ENCODE measurements around the gene RAB3C. TPM values are rescaled to one million over a fixed set of nuclear protein-coding genes. Genes with fewer than 3 reads are reported as not detected.

Gene RAB3C
- total and polyA plus RNA-seq, 2 experiments from 2014 or later: 15.0 to 30.6 TPM

- H3K9me2 ChIP-seq (ENCODE audit: insufficient read depth): 0 out of 2 replicates have a peak, but pooled peaks cover 3% of the 10 kb centered on the region
- H4K20me1 ChIP-seq (replicated peaks; ENCODE audit: insufficient read depth): no peaks in the 10 kb centered on the region
- ATAC-seq (no peak), DNase-seq (ENCODE audit: low spot score) (no peak)
- H3K9me3 Mint-ChIP-seq: no peaks in the 10 kb centered on the region
- H3K27me3 Mint-ChIP-seq (ENCODE audit: insufficient read depth, low read depth, poor library complexity): peaks cover 1% of the 10 kb centered on the region
- no peaks in the 10 kb centered on the region for H3K79me2 ChIP-seq (replicated peaks; ENCODE audit: insufficient read depth)
- no peak for TF ChIP-seq ZNF114 (CRISPR knock-in tag; IDR thresholded peaks at IDR 0.05)
- no peak for TF ChIP-seq ZNF331 (CRISPR knock-in tag; IDR thresholded peaks at IDR 0.05; ENCODE audit: low read depth)
- TF ChIP-seq STAT1 (IDR thresholded peaks at IDR 0.05; ENCODE audit: unreplicated experiment): no peak
- TF ChIP-seq CREB1 (CRISPR knock-in tag; IDR thresholded peaks at IDR 0.05; ENCODE audit: low read depth): no peak
- H3K36me3 Mint-ChIP-seq (ENCODE audit: low read depth): no peaks in the 10 kb centered on the region
- no peaks in the 10 kb centered on the region for H3K36me3 ChIP-seq (ENCODE audit: insufficient read depth)
- H3K27me3 ChIP-seq (ENCODE audit: insufficient read depth): no peaks in the 10 kb centered on the region
- no peak overlapping the region for H3K27ac Mint-ChIP-seq
- peaks cover 11% of the 10 kb centered on the region; the same call in 2 of the 3 replicates for H3K4me1 Mint-ChIP-seq
- H3K4me3 ChIP-seq: no peak overlapping the region
- H3K4me1 ChIP-seq (ENCODE audit: insufficient read depth): no peaks in the 10 kb centered on the region
- H3K4me3 Mint-ChIP-seq: no peak overlapping the region
- H3F3A ChIP-seq (replicated peaks; ENCODE audit: low read depth): no peaks in the 10 kb centered on the region
- H3K27ac ChIP-seq (ENCODE audit: low read depth): no peak overlapping the region
- no peak overlapping the region for H2AFZ ChIP-seq
- no peak overlapping the region for H3K4me2 ChIP-seq
Measured at GRCh38 chr5:58670582-58670981, 87.7 kb downstream of the RAB3C start.

GRCh38 chr5:58671155-58671554 is 88.3 kb downstream of the RAB3C start:
- Mint-ChIP-seq H3K4me3 (no peak overlapping the region), H3K9me3 (no peaks in the 10 kb centered on the region), H3K36me3 (ENCODE audit: low read depth) (no peaks in the 10 kb centered on the region), H3K27ac (no peak overlapping the region), H3K4me1 (peaks cover 11% of the 10 kb centered on the region; the same call in 2 of the 3 replicates), H3K27me3 (ENCODE audit: insufficient read depth, low read depth, poor library complexity) (peaks cover 1% of the 10 kb centered on the region)
- no peak for ATAC-seq
- Histone ChIP-seq H3K9me2 (ENCODE audit: insufficient read depth) (0 out of 2 replicates have a peak, but pooled peaks cover 3% of the 10 kb centered on the region), H3K4me1 (ENCODE audit: insufficient read depth) (no peaks in the 10 kb centered on the region), H4K20me1 (replicated peaks; ENCODE audit: insufficient read depth) (no peaks in the 10 kb centered on the region), H3K4me3 (no peak overlapping the region), H2AFZ (no peak overlapping the region), H3K27me3 (ENCODE audit: insufficient read depth) (no peaks in the 10 kb centered on the region), H3F3A (replicated peaks; ENCODE audit: low read depth) (no peaks in the 10 kb centered on the region), H3K79me2 (replicated peaks; ENCODE audit: insufficient read depth) (no peaks in the 10 kb centered on the region), H3K4me2 (no peak overlapping the region), H3K36me3 (ENCODE audit: insufficient read depth) (no peaks in the 10 kb centered on the region), H3K27ac (ENCODE audit: low read depth) (no peak overlapping the region)
- no peak for DNase-seq (ENCODE audit: low spot score)
- TF ChIP-seq EZH2phosphoT487 (IDR thresholded peaks at IDR 0.05; ENCODE audit: unreplicated experiment) (no peak), JUNB (IDR thresholded peaks at IDR 0.05; ENCODE audit: unreplicated experiment) (no peak), REST (IDR thresholded peaks at IDR 0.05; ENCODE audit: unreplicated experiment) (no peak), CTCF (conservative IDR thresholded peaks at IDR 0.05; ENCODE audit: low read depth in 2 of 2) (no peak), EZH2 (IDR thresholded peaks at IDR 0.05; ENCODE audit: low read depth, unreplicated experiment) (no peak), ZNF114 (CRISPR knock-in tag; IDR thresholded peaks at IDR 0.05) (no peak), POLR2AphosphoS5 (IDR thresholded peaks at IDR 0.05; ENCODE audit: low read depth) (no peak), ETS1 (IDR thresholded peaks at IDR 0.05) (no peak), NANOG (IDR thresholded peaks at IDR 0.05; ENCODE audit: borderline replicate concordance) (no peak), CREB1 (CRISPR knock-in tag; IDR thresholded peaks at IDR 0.05; ENCODE audit: low read depth) (no peak), STAT1 (IDR thresholded peaks at IDR 0.05; ENCODE audit: unreplicated experiment) (no peak), ZNF331 (CRISPR knock-in tag; IDR thresholded peaks at IDR 0.05; ENCODE audit: low read depth) (no peak)
